Measurements from ENCODE around the gene ZNF512B.

- no peak for TF ChIP-seq CTCF (conservative IDR thresholded peaks at IDR 0.05; ENCODE audit: low read length)
- TF ChIP-seq EZH2phosphoT487 (IDR thresholded peaks at IDR 0.05; ENCODE audit: borderline replicate concordance, low read depth, low read length) = no peak
Observed at GRCh38 chr20:63946986-63947637, 22.6 kb downstream of the ZNF512B start.
